Loucy (cell line): ENCODE data around the gene LETM1.

Source experiments
- CTCF ChIP-seq: fragments of 200-600 bp; sonication (generic); conservative IDR thresholded peaks from 2 replicates; pipeline ENCODE4 v1.5.1; 2014; ENCODE audit warnings: mild to moderate bottlenecking, antibody characterized with exemption, low read length
- EZH2phosphoT487 ChIP-seq: fragments of 200-600 bp; IDR thresholded peaks from 2 replicates; pipeline ENCODE4 v1.6.1; 2018; ENCODE audit warnings: antibody characterized with exemption, mild to moderate bottlenecking, moderate library complexity, borderline replicate concordance

- TF ChIP-seq CTCF = no peak
- no peak for TF ChIP-seq EZH2phosphoT487
These were observed 18.2 kb upstream of the LETM1 start for GRCh38 chr4:1874201-1874600.
